HG03196 (cell line): ENCODE measurements around the gene NCF2.

Source experiments
- ATAC-seq: cut with Tn5 transposase; IDR thresholded peaks from one replicate; pipeline ENCODE4 v1.9.1; 2021; ENCODE audit not compliant: unreplicated experiment

The NCF2 gene

GRCh38 chr1:183553764-183554163 is 36.5 kb downstream of the NCF2 start:
- no peak for ATAC-seq

DNA sequence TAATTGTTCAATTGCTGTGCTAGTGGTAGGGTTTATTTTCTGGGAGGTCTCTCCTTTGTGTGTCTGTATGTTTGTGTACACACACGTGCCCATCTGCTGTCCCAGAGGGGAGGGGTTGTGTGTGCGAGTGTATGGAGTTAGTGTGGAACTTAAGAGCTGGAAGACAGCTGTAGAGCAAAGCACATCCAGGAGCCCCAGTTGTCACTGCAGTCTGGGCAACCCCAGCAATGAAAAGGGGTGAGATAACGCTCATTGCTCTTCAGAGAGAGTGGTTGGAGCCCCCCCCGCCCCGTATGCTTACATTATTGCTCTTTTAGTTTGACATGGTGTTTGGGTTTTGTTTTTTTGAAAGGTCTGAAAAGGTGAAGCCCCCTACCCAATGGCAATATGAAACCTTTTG is 36.9 kb downstream of the NCF2 start:
- ATAC-seq, result no peak

DNA sequence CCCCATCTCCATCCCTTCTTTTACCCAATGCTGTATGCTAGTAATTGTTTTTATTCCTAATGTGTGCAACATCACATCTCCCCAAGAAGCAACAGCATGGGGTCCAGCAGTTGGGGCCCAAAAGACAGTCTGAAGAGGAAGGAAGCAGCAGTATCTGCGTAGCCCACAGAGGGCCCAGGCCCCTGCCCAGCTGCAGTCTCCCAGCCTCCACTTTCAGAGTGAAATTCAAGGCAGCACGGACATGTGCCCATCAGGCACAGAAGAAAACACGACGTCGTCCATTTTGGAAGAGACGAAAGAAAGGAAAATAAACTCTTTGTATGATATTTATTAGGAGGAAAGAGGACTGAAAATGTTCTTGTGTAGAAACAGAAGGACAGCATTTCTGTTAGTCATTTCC is 37.4 kb downstream of the NCF2 start:
- ATAC-seq, result no peak

- no peak for ATAC-seq
These were observed 37.8 kb downstream of the NCF2 start for GRCh38 chr1:183552441-183552840.

DNA sequence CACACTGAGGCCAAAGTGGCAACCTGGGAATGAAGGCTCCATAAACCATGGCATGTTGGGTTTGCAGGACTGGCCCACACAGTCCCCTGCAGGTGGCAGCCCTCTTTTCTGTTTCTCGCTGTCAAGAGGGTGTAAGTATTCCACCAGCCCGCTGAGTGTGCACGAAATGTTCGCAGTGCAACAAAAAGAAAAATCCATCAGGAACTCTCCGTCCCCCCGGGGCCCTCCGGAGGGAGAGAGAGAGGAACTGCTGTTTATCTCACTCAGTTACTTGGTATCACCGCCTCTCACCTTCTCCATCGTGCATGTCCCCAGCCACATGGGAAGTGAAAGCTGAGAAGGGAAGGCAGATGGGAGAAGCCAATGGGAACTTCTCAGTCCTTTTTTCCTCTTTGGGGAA is 38.3 kb downstream of the NCF2 start:
- ATAC-seq, result no peak

- ATAC-seq, result no peak
These were observed 39.3 kb downstream of the NCF2 start for GRCh38 chr1:183550915-183551314.

GRCh38 chr1:183548116-183548515 is 42.1 kb downstream of the NCF2 start:
- ATAC-seq, result no peak

DNA sequence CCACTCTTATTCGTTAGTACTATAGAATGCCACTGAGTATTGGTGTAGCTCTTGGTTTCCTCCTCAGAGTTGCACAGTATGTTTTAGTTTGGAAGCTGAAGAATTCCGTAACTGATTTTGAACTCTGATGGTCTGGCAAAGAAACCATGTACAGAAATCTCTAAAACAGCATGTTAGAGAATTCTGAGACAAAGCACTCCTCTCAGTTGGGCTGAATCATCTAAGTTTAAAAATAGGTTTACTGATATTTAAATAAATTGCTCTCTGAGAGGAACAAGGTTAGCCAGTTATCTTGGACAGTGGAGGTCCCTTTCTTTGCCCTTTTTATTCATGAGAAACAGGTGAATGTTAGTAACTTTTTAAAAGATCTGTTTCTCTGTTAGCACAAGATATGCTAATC is 43.8 kb downstream of the NCF2 start:
- no peak for ATAC-seq

DNA sequence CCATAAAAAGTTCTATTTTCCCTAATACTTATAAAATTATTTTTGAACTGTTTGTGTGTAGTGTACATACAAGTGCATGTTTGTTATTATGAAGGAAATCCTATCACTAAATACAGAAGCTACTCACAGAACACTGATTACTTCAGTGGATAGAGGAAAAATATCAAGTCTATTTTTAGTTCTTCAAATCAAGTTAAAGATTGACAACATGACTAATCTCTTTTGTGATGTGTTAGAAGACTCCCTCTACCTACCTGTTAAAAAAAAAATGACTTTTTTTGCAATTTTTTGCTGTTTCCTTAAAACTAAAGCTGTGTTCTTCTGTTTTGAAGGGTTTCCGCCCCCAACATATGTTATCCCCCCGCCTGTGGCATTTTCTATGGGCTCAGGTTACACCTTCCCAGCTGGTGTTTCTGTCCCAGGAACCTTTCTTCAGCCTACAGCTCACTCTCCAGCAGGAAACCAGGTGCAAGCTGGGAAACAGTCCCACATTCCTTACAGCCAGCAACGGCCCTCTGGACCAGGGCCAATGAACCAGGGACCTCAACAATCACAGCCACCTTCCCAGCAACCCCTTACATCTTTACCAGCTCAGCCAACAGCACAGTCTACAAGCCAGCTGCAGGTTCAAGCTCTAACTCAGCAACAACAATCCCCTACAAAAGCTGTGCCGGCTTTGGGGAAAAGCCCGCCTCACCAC is 45.5 kb downstream of the NCF2 start:
- no peak for ATAC-seq

- no peak for ATAC-seq
These were observed 46.5 kb downstream of the NCF2 start for GRCh38 chr1:183543619-183544204.

DNA sequence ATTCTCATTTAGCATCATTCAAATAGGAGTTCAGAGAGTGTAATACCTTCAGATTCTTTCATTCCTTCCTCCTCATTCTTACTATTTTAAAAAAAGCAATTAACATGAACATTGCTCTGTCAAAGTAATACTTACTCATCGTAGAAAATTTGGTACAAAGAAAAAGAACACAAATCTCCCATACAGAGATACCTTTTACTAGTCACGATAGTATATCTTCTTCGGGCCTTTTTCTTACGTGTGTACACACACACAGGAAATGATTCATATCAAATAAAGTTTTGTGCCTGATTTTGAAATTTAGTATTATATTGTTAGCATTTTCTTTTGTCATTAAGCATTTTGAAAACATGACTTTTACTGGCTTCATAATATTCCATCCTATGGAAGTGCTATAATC is 52.9 kb downstream of the NCF2 start:
- ATAC-seq, result no peak

DNA sequence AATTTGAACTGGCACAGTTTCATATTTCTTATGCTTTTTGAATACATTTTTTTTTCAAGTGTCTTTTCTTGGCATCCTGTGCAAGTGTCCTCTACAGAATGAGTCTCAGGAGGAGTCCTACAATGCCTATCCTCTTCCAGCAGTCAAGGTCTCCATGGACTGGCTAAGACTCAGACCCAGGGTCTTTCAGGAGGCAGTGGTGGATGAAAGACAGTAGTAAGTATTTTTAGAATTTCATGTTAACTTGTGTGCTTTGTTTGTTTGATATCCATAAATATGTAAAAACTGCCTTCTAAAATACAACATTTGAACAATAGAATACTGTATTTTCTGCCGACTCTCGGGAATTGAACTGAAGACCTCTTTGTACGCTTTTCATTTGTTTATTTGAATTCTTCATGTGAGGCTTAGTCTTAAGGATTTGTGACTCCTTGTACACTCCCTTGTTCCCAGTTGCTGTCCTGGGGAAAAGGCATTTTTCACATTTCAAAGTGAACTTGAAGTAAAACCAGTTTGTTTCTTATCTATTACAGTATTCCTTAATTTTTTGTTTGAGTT is 56.6 kb downstream of the NCF2 start:
- no peak for ATAC-seq

DNA sequence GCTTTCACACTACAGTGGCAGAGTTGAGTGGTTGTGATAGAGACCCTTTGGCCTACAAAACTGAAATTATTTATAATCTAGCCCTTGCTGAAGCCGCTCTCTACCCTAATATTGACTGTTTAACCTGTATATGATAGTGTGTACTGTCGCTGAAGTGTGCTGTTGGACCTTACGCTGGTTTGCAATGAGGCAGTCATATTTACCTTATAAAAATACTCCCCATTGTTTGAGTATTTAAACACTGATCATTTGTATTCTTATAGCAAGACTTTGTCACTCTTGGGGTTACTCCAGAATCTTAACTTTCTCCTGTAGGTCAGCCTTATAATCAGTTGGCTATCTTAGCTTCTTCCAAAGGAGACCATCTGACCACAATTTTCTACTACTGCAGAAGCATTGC is 61.7 kb downstream of the NCF2 start:
- no peak for ATAC-seq

- ATAC-seq, result no peak
These were observed 68.2 kb downstream of the NCF2 start for GRCh38 chr1:183522104-183522503.

GRCh38 chr1:183520379-183520778 is 69.9 kb downstream of the NCF2 start:
- no peak for ATAC-seq

- no peak for ATAC-seq
These were observed 72.9 kb downstream of the NCF2 start for GRCh38 chr1:183517401-183517800.

- no peak for ATAC-seq
These were observed 73.5 kb downstream of the NCF2 start for GRCh38 chr1:183516725-183517124.

GRCh38 chr1:183515002-183515689 is 75.1 kb downstream of the NCF2 start:
- no peak for ATAC-seq

- ATAC-seq, result no peak
These were observed 76.0 kb downstream of the NCF2 start for GRCh38 chr1:183514235-183514634.

DNA sequence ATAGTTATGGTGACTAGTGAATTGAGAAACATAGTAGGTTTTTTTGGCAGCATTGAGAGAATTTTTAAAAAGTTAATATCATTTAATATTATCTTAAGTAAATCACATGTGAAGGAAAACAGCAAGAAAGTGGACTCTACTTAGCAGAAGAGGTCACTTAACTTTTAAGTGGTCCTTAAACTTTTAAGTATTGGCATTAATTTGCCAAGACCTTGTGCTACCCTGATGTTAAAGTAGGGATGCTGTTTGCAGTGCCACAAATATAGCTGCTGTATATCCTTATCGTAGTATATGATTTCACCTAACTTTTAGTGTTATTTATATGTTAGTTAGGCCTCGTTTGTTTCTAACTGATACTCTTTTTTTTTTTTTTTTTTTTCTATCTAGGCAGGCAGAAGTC is 77.8 kb downstream of the NCF2 start:
- ATAC-seq, result no peak

- ATAC-seq, result no peak
These were observed 81.6 kb downstream of the NCF2 start for GRCh38 chr1:183508694-183509093.

GRCh38 chr1:183506561-183506960 is 83.7 kb downstream of the NCF2 start:
- ATAC-seq, result no peak
